GM23338 (cell line): ENCODE data around the gene CCDC24. TPM values are rescaled to one million over a fixed set of nuclear protein-coding genes. Genes with fewer than 3 reads are reported as not detected.

Source experiments
- ATAC-seq: fragments of 200-7000 bp; cut with Tn5 transposase; 3 replicates; pipeline ENCODE4 v1.9.1; 2020
- DNase-seq: peaks from one replicate; pipeline ENCODE4 v3.0.0-alpha.2; 2015; ENCODE audit warnings: low spot score
- H2AFZ ChIP-seq: fragments of 200-600 bp; sonication (generic); 2 replicates; pipeline ENCODE4 v1.8.0; 2016; ENCODE audit warnings: antibody characterized with exemption, mild to moderate bottlenecking, moderate library complexity
- H3F3A ChIP-seq: fragments of 200-600 bp; sonication (generic); replicated peaks from 2 replicates; pipeline ENCODE4 v1.8.0; 2017; ENCODE audit warnings: antibody characterized with exemption, mixed run types, low read depth
- H3K27ac ChIP-seq: fragments of 200-600 bp; sonication (generic); 2 replicates; pipeline ENCODE4 v1.6.1; 2016; ENCODE audit warnings: low read depth
- H3K27me3 ChIP-seq: fragments of 200-600 bp; sonication (generic); 2 replicates; pipeline ENCODE4 v1.8.0; 2016; ENCODE audit warnings: mild to moderate bottlenecking, mixed run types, moderate library complexity; ENCODE audit not compliant: insufficient read depth
- H3K36me3 ChIP-seq: fragments of 200-600 bp; sonication (generic); 2 replicates; pipeline ENCODE4 v1.8.0; 2016; ENCODE audit warnings: mild to moderate bottlenecking; ENCODE audit not compliant: insufficient read depth
- H3K4me1 ChIP-seq: fragments of 200-600 bp; sonication (generic); 2 replicates; pipeline ENCODE4 v1.8.0; 2016; ENCODE audit warnings: mild to moderate bottlenecking, moderate library complexity; ENCODE audit not compliant: insufficient read depth
- H3K4me2 ChIP-seq: fragments of 200-600 bp; sonication (generic); 2 replicates; pipeline ENCODE4 v1.7.1; 2017; ENCODE audit warnings: mixed run types
- H3K4me3 ChIP-seq: fragments of 200-600 bp; sonication (generic); 2 replicates; pipeline ENCODE4 v1.6.1; 2016; ENCODE audit warnings: mixed run types
- H3K79me2 ChIP-seq: fragments of 200-600 bp; sonication (generic); replicated peaks from 2 replicates; pipeline ENCODE4 v1.8.0; 2017; ENCODE audit warnings: mild to moderate bottlenecking; ENCODE audit not compliant: insufficient read depth
- H3K9me2 ChIP-seq: fragments of 200-600 bp; sonication (generic); 2 replicates; pipeline ENCODE4 v1.8.0; 2017; ENCODE audit not compliant: insufficient read depth
- H4K20me1 ChIP-seq: fragments of 200-600 bp; sonication (generic); replicated peaks from 2 replicates; pipeline ENCODE4 v1.8.0; 2017; ENCODE audit warnings: mild to moderate bottlenecking; ENCODE audit not compliant: insufficient read depth
- H3K27ac Mint-ChIP-seq: 2 replicates; pipeline ENCODE4 v1.8.0; 2020; ENCODE audit warnings: inconsistent platforms, mild to moderate bottlenecking, moderate library complexity, mixed read lengths
- H3K27me3 Mint-ChIP-seq: 3 replicates; pipeline ENCODE4 v1.8.0; 2022; ENCODE audit warnings: low read depth, mild to moderate bottlenecking, moderate library complexity, mixed read lengths, inconsistent platforms; ENCODE audit not compliant: insufficient read depth, poor library complexity
- H3K36me3 Mint-ChIP-seq: 3 replicates; pipeline ENCODE4 v1.8.0; 2021; ENCODE audit warnings: low read depth, mild to moderate bottlenecking, inconsistent platforms, moderate library complexity, mixed read lengths
- H3K4me1 Mint-ChIP-seq: 3 replicates; pipeline ENCODE4 v1.8.0; 2020; ENCODE audit warnings: mild to moderate bottlenecking, inconsistent platforms, mixed read lengths
- H3K4me3 Mint-ChIP-seq: 3 replicates; pipeline ENCODE4 v1.8.0; 2021; ENCODE audit warnings: moderate library complexity, mild to moderate bottlenecking, inconsistent platforms, mixed read lengths
- H3K9me3 Mint-ChIP-seq: 3 replicates; pipeline ENCODE4 v1.8.0; 2020; ENCODE audit warnings: moderate library complexity, mild to moderate bottlenecking, inconsistent platforms, mixed read lengths
- EZH2 ChIP-seq: fragments of 200-600 bp; sonication (generic); IDR thresholded peaks from one replicate; pipeline ENCODE4 v1.8.0; 2017; ENCODE audit warnings: antibody characterized with exemption, mild to moderate bottlenecking, low read depth; ENCODE audit not compliant: unreplicated experiment
- EZH2phosphoT487 ChIP-seq: fragments of 200-600 bp; sonication (generic); IDR thresholded peaks from one replicate; pipeline ENCODE4 v1.8.1; 2018; ENCODE audit warnings: antibody characterized with exemption; ENCODE audit not compliant: unreplicated experiment
- JUNB ChIP-seq: IDR thresholded peaks from one replicate; pipeline ENCODE4 v1.6.1; 2016; ENCODE audit warnings: antibody characterized with exemption; ENCODE audit not compliant: unreplicated experiment
- NANOG ChIP-seq: IDR thresholded peaks from 2 replicates; pipeline ENCODE4 v1.6.1; 2016; ENCODE audit warnings: antibody characterized with exemption, borderline replicate concordance
- POLR2AphosphoS5 ChIP-seq: IDR thresholded peaks from 2 replicates; pipeline ENCODE4 v1.6.1; 2016; ENCODE audit warnings: antibody characterized with exemption, low read depth
- polyA plus RNA-seq: library from polyadenylated mRNA; unstranded; fragments of >200 nt; fragmentation: Nextera tagmentation; extraction: Ambion mirVana; gene quantifications from 2 replicates; pipeline ENCODE4 v1.2.1, GENCODE V29; 2016
- total RNA-seq: library from RNA; depleted of rRNA; stranded (reverse); fragments of >200 nt; shearing (Covaris generic); gene quantifications from 2 replicates; pipeline ENCODE4 v1.2.3, GENCODE V29; 2014
- TF ChIP-seq, protein P1 (sequence below): IDR thresholded peaks from one replicate; pipeline ENCODE4 v1.6.1; 2018; ENCODE audit warnings: antibody characterized with exemption; ENCODE audit not compliant: unreplicated experiment
- TF ChIP-seq, protein P2 (sequence below): fragments of 250-450 bp; sonication (Bioruptor Pico); IDR thresholded peaks from 2 replicates; pipeline ENCODE4 v1.5.0; 2020; ENCODE audit warnings: mild to moderate bottlenecking, moderate library complexity

The CCDC24 gene
- total and polyA plus RNA-seq, 2 experiments from 2014 or later: 8.3 to 17.2 TPM

DNA sequence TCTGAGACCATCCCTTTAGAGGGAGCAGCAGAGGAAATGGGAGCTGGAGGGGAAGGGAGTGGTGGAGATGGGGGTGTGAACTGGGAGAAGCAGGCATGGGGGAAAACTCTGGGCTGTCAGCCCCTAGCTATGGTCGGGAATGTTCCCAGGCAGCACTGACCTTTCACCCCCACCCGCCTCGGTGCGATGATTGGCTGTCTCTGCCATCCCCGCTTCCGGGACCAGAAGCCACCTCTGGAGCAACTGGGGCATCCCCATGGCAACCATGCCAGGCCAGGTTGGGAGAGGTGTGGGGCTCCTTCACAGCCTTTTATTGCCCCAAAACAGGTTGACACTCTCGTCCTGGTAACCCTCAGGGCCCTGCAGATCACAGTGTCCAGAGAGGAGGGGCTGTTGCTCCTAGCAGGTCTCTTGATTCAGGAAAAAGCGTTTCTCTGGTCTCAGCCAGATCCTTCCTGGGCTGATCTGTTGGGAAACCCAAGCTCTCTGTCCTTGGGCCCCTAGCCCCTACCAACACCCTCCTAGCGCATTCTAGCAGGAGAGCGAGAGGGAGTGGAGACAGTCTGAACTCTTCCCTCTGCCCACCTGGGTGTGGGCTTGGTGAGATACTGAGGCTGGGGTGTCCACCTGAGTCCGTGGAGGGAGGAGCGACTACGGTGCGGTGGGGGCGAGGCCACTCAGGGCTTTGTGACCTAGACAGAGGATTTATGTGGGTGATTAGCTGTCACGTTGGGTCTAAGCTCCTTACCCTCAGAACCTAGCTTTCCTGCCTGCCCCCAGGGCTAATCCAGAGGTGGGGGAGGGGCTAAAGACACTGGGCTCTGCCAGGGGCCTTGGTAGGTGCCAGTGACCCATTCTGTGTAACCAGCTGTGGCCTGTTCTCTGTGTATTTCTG, 52.0 kb downstream of the CCDC24 start:
- no peak overlapping the region for H3K4me3 ChIP-seq
- peaks cover 3% of the 10 kb centered on the region; the same call in 1 of the 2 replicates for H3K27me3 ChIP-seq
- Mint-ChIP-seq H3K36me3 (no peaks in the 10 kb centered on the region; the same call in 2 of the 3 replicates), H3K4me1 (no peaks in the 10 kb centered on the region; the same call in 2 of the 3 replicates), H3K27ac (no peak overlapping the region), H3K4me3 (no peak overlapping the region), H3K27me3 (peaks cover 3% of the 10 kb centered on the region), H3K9me3 (no peaks in the 10 kb centered on the region)
- H3K4me1 ChIP-seq: no peaks in the 10 kb centered on the region
- no peaks in the 10 kb centered on the region for H4K20me1 ChIP-seq
- TF ChIP-seq, protein P1, sequence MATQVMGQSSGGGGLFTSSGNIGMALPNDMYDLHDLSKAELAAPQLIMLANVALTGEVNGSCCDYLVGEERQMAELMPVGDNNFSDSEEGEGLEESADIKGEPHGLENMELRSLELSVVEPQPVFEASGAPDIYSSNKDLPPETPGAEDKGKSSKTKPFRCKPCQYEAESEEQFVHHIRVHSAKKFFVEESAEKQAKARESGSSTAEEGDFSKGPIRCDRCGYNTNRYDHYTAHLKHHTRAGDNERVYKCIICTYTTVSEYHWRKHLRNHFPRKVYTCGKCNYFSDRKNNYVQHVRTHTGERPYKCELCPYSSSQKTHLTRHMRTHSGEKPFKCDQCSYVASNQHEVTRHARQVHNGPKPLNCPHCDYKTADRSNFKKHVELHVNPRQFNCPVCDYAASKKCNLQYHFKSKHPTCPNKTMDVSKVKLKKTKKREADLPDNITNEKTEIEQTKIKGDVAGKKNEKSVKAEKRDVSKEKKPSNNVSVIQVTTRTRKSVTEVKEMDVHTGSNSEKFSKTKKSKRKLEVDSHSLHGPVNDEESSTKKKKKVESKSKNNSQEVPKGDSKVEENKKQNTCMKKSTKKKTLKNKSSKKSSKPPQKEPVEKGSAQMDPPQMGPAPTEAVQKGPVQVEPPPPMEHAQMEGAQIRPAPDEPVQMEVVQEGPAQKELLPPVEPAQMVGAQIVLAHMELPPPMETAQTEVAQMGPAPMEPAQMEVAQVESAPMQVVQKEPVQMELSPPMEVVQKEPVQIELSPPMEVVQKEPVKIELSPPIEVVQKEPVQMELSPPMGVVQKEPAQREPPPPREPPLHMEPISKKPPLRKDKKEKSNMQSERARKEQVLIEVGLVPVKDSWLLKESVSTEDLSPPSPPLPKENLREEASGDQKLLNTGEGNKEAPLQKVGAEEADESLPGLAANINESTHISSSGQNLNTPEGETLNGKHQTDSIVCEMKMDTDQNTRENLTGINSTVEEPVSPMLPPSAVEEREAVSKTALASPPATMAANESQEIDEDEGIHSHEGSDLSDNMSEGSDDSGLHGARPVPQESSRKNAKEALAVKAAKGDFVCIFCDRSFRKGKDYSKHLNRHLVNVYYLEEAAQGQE: no peak
- TF ChIP-seq EZH2phosphoT487 (no peak), NANOG (no peak), JUNB (no peak), EZH2 (no peak), POLR2AphosphoS5 (no peak)
- TF ChIP-seq, protein P2, sequence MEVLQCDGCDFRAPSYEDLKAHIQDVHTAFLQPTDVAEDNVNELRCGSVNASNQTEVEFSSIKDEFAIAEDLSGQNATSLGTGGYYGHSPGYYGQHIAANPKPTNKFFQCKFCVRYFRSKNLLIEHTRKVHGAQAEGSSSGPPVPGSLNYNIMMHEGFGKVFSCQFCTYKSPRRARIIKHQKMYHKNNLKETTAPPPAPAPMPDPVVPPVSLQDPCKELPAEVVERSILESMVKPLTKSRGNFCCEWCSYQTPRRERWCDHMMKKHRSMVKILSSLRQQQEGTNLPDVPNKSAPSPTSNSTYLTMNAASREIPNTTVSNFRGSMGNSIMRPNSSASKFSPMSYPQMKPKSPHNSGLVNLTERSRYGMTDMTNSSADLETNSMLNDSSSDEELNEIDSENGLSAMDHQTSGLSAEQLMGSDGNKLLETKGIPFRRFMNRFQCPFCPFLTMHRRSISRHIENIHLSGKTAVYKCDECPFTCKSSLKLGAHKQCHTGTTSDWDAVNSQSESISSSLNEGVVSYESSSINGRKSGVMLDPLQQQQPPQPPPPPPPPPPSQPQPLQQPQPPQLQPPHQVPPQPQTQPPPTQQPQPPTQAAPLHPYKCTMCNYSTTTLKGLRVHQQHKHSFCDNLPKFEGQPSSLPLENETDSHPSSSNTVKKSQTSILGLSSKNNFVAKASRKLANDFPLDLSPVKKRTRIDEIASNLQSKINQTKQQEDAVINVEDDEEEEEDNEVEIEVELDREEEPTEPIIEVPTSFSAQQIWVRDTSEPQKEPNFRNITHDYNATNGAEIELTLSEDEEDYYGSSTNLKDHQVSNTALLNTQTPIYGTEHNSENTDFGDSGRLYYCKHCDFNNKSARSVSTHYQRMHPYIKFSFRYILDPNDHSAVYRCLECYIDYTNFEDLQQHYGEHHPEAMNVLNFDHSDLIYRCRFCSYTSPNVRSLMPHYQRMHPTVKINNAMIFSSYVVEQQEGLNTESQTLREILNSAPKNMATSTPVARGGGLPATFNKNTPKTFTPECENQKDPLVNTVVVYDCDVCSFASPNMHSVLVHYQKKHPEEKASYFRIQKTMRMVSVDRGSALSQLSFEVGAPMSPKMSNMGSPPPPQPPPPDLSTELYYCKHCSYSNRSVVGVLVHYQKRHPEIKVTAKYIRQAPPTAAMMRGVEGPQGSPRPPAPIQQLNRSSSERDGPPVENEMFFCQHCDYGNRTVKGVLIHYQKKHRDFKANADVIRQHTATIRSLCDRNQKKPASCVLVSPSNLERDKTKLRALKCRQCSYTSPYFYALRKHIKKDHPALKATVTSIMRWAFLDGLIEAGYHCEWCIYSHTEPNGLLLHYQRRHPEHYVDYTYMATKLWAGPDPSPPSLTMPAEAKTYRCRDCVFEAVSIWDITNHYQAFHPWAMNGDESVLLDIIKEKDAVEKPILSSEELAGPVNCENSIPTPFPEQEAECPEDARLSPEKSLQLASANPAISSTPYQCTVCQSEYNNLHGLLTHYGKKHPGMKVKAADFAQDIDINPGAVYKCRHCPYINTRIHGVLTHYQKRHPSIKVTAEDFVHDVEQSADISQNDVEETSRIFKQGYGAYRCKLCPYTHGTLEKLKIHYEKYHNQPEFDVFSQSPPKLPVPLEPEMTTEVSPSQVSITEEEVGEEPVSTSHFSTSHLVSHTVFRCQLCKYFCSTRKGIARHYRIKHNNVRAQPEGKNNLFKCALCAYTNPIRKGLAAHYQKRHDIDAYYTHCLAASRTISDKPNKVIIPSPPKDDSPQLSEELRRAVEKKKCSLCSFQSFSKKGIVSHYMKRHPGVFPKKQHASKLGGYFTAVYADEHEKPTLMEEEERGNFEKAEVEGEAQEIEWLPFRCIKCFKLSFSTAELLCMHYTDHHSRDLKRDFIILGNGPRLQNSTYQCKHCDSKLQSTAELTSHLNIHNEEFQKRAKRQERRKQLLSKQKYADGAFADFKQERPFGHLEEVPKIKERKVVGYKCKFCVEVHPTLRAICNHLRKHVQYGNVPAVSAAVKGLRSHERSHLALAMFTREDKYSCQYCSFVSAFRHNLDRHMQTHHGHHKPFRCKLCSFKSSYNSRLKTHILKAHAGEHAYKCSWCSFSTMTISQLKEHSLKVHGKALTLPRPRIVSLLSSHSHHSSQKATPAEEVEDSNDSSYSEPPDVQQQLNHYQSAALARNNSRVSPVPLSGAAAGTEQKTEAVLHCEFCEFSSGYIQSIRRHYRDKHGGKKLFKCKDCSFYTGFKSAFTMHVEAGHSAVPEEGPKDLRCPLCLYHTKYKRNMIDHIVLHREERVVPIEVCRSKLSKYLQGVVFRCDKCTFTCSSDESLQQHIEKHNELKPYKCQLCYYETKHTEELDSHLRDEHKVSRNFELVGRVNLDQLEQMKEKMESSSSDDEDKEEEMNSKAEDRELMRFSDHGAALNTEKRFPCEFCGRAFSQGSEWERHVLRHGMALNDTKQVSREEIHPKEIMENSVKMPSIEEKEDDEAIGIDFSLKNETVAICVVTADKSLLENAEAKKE (CRISPR knock-in tag): no peak
- no peaks in the 10 kb centered on the region for H3K9me2 ChIP-seq
- H3K36me3 ChIP-seq: no peaks in the 10 kb centered on the region
- no peak overlapping the region for H3K4me2 ChIP-seq
- no peaks in the 10 kb centered on the region for H3K79me2 ChIP-seq
- DNase-seq (no peak), ATAC-seq (peak; percentile 26; the same call in 2 of the 3 replicates)
- H3F3A ChIP-seq: no peaks in the 10 kb centered on the region
- no peak overlapping the region for H2AFZ ChIP-seq
- no peak overlapping the region for H3K27ac ChIP-seq
